Stimulated activated naive CD8-positive, alpha-beta T cell treated with anti-CD3 and anti-CD28 coated beads, Interleukin-15, amount 100 ng/mL, for 72 hours (primary cell): Measurements from ENCODE around the gene DENND2D.

Experiments used
- ATAC-seq: fragments of 150-1000 bp; cut with Tn5 transposase; 2 replicates; pipeline ENCODE4 v1.10.0; 2021; ENCODE audit warnings: mild to moderate bottlenecking, moderate library complexity
- DNase-seq, 2 donors: peaks; one replicate each; pipeline ENCODE4 v3.0.0; 2021 to 2022
- H3K27ac Mint-ChIP-seq, 2 donors: one replicate each; pipeline ENCODE4 v1.8.0; 2022; ENCODE audit warnings: mild to moderate bottlenecking in 2 of 2, mixed read lengths in 2 of 2, moderate library complexity in 2 of 2
- H3K27me3 Mint-ChIP-seq: one replicate; pipeline ENCODE4 v1.8.0; 2022; ENCODE audit warnings: mixed read lengths
- H3K4me1 Mint-ChIP-seq: one replicate; pipeline ENCODE4 v1.8.0; 2022; ENCODE audit warnings: mild to moderate bottlenecking, mixed read lengths
- H3K4me3 Mint-ChIP-seq, 2 donors: one replicate each; pipeline ENCODE4 v1.8.0; 2022; ENCODE audit warnings: mild to moderate bottlenecking in 2 of 2, mixed read lengths in 2 of 2, moderate library complexity in 1 of 2
- H3K9me3 Mint-ChIP-seq, 2 donors: one replicate each; pipeline ENCODE4 v1.8.0; 2022; ENCODE audit warnings: mixed read lengths in 2 of 2

Gene DENND2D

DNA sequence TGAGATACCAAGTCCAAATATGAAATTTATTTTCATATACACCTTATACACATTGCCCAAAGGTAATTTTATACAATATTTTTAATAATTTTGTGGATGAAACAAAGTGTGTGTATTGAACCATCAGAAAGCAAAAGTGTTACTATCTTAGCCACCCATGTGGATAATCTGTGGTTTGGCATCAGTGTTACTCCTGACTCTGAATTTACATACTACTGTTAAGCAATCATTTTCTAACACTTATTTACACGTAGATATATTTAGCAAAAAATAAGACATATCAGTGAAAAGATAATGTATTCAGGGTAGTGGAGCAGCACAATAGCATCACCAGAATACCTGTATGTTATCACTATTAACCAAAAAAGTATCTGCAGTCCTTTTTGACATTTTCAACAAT, 23.8 kb downstream of the DENND2D start:
- no peak for ATAC-seq
- no peak for DNase-seq
- H3K4me1 Mint-ChIP-seq: peaks cover 33% of the 10 kb centered on the region
- peak overlapping the region in 1 of 2 donors; percentile 44 for H3K27ac Mint-ChIP-seq
- H3K4me3 Mint-ChIP-seq: no peak overlapping the region
- no peaks in the 10 kb centered on the region for H3K27me3 Mint-ChIP-seq
- no peaks in the 10 kb centered on the region for H3K9me3 Mint-ChIP-seq

DNA sequence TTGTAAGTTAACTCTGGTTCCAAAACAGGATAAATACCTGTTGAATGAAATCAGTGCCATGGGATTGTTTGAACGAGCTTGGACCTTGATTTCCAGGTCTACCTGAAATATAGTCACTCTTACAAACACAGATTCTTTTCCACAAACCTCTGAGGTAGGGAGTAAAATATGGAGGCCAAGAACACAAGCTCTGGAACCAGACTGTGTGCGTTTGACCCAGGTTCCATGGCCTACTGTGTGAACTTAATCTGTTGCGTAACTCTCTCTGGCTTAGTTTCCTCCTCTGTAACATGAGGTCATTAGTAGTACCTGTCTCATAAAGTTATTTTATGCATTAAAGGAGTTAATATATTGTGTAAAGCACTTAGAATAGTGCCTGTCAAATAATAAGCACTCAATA, 25.1 kb downstream of the DENND2D start:
- Mint-ChIP-seq H3K27me3 (no peaks in the 10 kb centered on the region), H3K4me1 (peaks cover 32% of the 10 kb centered on the region), H3K9me3 (no peaks in the 10 kb centered on the region), H3K4me3 (no peak overlapping the region), H3K27ac (no peak overlapping the region)
- no peak for DNase-seq
- ATAC-seq: no peak

DNA sequence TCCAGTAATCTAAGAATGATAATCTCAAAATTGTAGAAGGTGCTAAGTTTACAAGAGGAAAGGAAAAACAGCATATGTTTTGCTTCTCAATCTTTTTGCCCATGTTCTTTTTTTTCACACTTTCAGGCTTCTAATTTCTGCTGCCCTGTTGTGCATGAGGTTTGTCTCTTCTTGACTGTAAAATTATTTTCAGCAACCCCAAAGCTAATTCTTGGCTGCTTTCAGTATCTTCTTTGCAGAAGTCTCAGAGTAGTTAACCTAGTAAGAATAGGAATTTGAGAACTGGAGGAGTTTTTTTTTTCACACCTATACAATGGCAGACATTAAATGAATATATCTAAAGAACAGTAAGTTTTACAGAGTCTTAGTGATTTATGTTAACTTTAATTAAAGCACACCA, 26.4 kb downstream of the DENND2D start:
- Mint-ChIP-seq H3K9me3 (no peaks in the 10 kb centered on the region), H3K4me3 (no peak overlapping the region), H3K27me3 (no peaks in the 10 kb centered on the region), H3K4me1 (peaks cover 26% of the 10 kb centered on the region), H3K27ac (no peak overlapping the region)
- DNase-seq (no peak), ATAC-seq (no peak)

DNA sequence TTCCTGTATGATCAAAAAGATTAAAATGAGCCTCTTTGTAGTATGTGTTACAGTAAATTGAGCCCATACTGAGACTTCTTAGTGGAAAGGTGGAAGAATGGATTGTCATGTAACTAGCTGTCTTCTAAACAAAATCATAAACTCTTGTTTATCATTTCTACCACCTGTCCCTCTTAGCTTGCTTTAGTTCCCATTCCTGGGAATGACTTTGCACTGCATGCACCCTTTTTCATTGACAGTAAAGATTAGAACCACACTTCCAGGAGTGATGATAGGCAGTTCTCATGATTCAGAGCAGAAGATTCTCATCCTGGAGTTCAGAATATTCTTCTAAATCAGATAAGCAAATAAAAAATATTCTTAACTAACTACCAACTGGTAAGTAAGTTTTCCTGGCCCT, 28.0 kb downstream of the DENND2D start:
- Mint-ChIP-seq H3K9me3 (no peaks in the 10 kb centered on the region), H3K4me3 (no peak overlapping the region), H3K4me1 (peaks cover 26% of the 10 kb centered on the region), H3K27me3 (no peaks in the 10 kb centered on the region), H3K27ac (no peak overlapping the region)
- DNase-seq (no peak), ATAC-seq (no peak)

DNA sequence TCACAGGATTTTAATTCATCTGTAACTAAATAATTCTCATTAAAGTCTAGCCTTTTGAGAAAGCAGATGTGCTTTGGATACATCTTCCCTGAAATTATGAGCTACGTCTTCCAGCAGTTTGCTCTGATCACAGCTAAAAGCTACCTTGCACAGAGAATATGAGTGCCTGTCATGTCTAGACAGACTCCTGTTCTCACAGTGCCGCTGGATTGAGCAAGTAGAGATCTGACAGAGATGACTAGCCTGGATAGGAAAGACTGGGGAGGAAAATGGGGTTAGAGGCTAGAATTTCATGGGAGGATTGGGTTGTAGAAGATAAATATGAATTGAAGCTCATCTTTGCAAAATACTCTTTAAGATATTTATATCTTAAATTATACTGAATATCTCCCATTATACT, 36.3 kb downstream of the DENND2D start:
- H3K9me3 Mint-ChIP-seq: no peaks in the 10 kb centered on the region
- no peaks in the 10 kb centered on the region for H3K4me1 Mint-ChIP-seq
- H3K4me3 Mint-ChIP-seq: no peak overlapping the region
- ATAC-seq (no peak), DNase-seq (no peak)
- no peaks in the 10 kb centered on the region for H3K27me3 Mint-ChIP-seq
- no peak overlapping the region for H3K27ac Mint-ChIP-seq

DNA sequence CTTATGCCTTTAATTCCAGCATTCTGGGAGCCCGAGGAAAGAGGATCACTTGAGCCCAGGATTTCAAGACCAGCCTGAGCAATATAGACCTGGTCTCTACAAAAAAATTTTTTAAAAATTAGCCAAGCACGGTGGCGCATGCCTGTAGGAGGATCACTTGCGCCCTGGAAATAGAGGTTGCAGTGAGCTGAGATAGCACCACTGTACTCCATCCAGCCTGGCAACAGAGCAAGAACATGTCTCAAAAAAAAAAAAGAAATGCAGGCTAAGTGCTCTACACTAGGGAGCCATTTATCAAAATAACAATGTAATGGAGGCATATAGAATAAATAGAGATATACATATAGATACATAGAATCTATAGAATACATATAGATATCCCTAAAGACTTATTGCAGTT, 37.1 kb downstream of the DENND2D start:
- Mint-ChIP-seq H3K27me3 (no peaks in the 10 kb centered on the region), H3K9me3 (no peaks in the 10 kb centered on the region), H3K4me1 (no peaks in the 10 kb centered on the region), H3K27ac (no peak overlapping the region), H3K4me3 (no peak overlapping the region)
- DNase-seq (no peak), ATAC-seq (no peak)

DNA sequence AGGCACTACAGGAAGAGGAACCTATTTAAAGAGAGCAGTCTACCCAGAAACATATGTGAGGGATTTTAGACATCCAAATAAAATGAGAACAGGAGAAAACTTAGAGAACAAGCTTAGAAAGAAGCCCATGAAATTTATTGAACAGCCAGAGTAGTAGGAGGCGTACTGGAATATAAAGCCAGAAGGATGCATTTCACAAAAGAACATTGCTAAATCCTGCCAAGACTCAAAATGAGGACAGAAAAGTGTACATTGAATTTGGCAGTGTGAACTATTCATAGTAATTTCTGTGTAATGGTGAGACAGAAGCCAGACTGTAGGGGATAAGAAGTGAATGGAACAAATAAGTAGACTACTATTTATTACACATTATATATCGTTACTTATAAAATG, 38.0 kb downstream of the DENND2D start:
- Mint-ChIP-seq H3K4me3 (no peak overlapping the region), H3K9me3 (no peaks in the 10 kb centered on the region), H3K27ac (no peak overlapping the region), H3K4me1 (no peaks in the 10 kb centered on the region), H3K27me3 (no peaks in the 10 kb centered on the region)
- DNase-seq (no peak), ATAC-seq (no peak)

DNA sequence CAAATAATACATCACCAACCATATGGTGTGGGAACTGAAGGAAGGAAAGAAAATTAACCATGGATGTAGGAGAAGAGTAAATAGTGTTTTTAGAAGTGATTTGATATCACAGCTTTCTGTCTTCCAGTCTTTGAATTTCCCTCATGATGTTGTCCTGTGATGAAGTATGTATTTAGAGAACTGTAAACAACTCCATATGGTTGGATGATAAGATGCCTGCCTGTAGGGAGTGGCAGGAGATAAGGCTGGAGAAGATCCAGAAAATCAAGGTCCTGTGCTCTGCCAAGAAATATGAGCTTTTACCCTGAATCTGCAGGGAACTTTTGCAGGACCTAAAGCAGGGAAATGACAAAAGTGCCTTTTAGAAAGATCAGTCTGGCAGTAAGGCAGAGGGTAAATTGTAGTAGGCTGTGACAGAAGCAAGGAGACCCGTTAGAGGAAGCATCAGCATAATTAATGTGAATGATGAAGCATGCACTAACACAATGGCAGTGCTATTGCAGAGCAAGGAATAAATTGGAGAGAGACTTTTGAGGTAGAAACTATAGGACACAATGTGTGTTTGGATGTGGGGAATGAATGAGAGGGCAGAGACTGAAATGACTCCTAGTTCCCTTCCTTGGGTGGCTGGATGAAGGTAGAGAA, 38.5 kb downstream of the DENND2D start:
- H3K9me3 Mint-ChIP-seq: no peaks in the 10 kb centered on the region
- no peak for ATAC-seq
- no peak overlapping the region for H3K4me3 Mint-ChIP-seq
- no peak overlapping the region for H3K27ac Mint-ChIP-seq
- DNase-seq: no peak
- no peaks in the 10 kb centered on the region for H3K27me3 Mint-ChIP-seq
- no peaks in the 10 kb centered on the region for H3K4me1 Mint-ChIP-seq

DNA sequence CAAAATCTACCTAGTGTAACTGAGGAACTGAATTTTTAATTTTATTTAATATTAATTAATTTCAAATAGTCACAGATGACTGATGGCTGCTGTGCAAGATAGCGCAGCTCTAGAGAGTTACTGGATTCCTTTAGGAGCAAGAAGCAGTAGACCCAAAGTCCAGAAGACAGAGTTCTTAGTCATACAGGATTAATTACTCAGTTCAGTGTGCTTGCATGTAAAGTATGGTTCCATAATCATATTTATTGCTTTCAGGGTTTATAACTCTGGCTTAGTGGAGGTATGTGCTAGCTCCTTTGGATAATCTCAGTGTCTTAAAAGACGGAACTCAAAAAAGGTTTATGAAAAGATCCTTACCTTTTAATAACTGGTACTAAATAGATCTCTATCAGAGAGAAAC, 43.0 kb downstream of the DENND2D start:
- no peak overlapping the region for H3K27ac Mint-ChIP-seq
- H3K27me3 Mint-ChIP-seq: no peaks in the 10 kb centered on the region
- ATAC-seq (no peak), DNase-seq (no peak)
- H3K4me3 Mint-ChIP-seq: no peak overlapping the region
- H3K9me3 Mint-ChIP-seq: no peaks in the 10 kb centered on the region
- peaks cover 34% of the 10 kb centered on the region for H3K4me1 Mint-ChIP-seq

DNA sequence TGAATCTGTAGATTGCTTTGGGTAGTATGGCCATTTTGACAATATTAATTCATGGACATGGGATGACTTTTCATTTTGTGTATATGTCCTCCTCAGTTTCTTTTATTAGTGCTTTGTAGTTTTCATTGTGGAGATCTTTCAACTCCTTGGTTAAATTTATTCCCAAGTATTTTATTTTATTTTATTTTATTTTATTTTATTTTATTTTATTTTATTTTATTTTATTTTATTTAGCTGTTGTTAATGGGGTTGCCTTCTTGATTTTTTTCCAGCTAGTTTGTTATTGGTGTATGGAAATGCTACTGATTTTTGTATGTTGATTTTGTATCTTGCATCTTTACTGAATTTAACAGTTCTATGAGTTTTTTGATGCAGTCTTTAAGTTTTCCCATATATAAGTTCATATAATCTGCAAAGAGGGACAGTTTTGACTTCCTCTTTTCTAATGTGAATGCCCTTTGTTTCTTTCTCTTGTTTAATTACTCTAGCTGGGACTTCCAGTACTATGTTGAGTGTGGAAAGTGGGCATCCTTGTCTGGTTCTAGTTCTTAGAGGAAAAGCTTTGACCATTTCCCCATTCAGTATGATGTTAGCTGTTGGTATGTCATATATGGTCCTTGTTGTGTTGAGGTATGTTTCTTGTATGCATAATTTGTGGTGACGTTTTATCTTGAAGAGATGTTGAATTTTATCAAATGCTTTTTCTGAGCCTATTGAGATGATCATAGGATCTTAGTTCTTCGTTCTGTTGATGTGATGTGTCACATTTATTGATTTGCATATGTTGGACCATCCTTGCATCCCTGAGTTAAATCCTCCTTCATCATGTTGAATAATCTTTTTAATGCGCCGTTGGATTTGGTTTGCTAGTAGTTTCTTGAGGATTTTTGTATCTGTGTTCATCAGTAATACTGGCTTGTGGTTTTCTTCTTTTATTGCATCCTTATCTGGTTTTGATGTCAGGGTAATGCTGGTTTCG, 46.1 kb downstream of the DENND2D start:
- Mint-ChIP-seq H3K4me1 (peaks cover 62% of the 10 kb centered on the region), H3K27me3 (no peaks in the 10 kb centered on the region), H3K9me3 (no peaks in the 10 kb centered on the region), H3K27ac (no peak overlapping the region), H3K4me3 (no peak overlapping the region)
- DNase-seq: no peak
- ATAC-seq: no peak

DNA sequence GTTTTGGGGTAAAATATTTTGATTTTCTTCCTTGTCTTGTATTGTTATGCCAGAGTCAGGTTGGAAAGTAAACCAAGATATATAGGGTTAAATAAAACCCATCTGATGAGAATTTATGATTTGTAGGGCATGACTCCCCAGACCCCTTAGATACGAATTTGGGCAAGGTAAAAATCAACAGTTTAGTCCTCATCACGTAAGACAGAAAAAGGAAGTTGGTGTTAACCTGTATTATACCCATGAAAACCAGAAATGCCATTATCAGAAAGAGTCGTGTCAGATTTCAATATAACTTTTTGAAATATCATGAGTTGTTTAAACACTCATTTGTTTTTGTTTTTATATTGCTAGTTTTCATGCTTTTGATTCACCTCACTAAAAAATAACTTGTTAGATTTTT, 48.6 kb downstream of the DENND2D start:
- Mint-ChIP-seq H3K4me3 (peak overlapping the region; percentile 21 to 37), H3K27ac (peak overlapping the region in 1 of 2 donors; percentile 69), H3K4me1 (peaks cover 76% of the 10 kb centered on the region), H3K27me3 (no peaks in the 10 kb centered on the region), H3K9me3 (no peaks in the 10 kb centered on the region)
- no peak for DNase-seq
- ATAC-seq: no peak

DNA sequence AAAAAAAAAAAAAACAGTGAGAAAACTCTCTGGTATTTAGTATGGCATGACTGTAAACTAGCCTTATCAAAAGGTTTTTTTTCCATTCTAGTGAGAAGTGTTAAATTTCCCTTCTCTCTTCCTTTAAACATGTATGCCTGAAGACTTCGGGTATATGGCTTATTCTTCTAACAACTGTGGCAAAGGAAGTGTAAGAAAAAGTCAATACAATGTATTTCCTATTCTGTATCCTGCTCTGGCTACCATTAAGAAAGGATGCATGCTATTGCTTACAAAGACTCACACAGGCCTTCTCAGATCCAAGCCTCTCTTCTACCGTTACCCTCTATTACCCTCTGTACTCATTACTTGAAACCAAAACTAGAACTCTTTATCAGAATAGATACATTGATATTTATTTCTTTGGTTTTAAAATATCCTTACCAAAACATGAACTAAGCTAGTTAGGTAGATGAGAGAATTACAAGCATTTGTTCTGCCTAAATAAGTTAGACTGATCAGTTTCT, 52.0 kb downstream of the DENND2D start:
- no peaks in the 10 kb centered on the region for H3K27me3 Mint-ChIP-seq
- no peaks in the 10 kb centered on the region for H3K9me3 Mint-ChIP-seq
- ATAC-seq (no peak), DNase-seq (no peak)
- no peak overlapping the region for H3K4me3 Mint-ChIP-seq
- no peak overlapping the region for H3K27ac Mint-ChIP-seq
- H3K4me1 Mint-ChIP-seq: peaks cover 77% of the 10 kb centered on the region

DNA sequence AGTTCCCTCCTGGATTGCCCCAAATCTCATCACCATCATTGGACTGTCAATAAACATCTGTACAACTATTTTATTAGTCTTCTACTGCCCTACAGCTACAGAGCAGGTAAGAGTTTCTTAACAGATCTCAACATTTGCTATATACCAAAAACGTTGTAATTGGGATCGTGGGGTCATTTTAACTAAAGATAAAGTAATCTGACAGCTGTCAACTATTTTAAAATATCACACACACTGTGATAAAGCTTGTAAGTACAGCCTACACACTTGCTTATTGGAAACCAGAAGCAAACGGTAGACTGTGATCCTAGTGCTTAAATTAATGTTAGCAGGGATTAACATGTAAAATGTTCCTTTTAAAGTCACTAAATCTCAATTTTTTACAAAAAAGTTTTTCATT, 52.5 kb downstream of the DENND2D start:
- Mint-ChIP-seq H3K4me1 (peaks cover 77% of the 10 kb centered on the region), H3K4me3 (no peak overlapping the region), H3K9me3 (no peaks in the 10 kb centered on the region)

DNA sequence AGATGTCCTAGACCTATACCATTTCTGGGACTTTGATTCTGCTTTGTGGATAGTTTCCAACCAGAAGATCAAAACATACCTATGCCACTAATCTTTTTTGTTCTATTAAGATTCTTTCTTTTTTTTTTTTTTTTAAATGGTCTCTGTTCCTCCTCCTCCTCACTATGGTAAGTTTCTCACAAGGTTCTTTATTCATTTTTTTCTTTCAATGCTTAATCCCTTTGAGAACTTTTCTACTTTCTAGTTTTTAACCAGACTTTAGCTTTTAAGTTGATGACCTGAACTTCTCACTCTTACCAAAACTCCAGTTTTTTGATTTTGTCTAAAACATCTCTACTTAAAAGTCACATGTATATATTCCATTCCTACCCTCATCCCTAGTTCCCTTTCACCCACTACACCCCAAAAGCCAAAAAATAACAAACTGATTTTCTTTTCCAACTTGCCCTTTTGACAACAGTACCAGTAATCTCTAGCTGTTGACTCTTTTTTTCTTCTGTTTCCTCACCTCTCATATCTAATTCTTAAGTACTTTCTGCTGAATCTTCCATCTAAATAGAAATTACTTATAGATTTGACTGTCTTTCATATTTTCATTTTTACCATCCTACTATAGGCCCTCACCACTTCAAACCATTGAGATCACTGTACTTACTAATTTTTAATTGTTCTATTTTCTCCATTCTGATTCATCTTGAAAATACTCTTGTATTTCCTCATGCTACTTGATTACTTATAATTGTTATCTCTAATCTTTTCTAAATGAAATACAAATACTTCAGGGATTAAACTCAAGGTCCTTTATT, 54.3 kb downstream of the DENND2D start:
- no peaks in the 10 kb centered on the region for H3K27me3 Mint-ChIP-seq
- peak overlapping the region in 1 of 2 donors; percentile 55 for H3K27ac Mint-ChIP-seq
- peaks cover 76% of the 10 kb centered on the region for H3K4me1 Mint-ChIP-seq
- ATAC-seq (no peak), DNase-seq (no peak)
- H3K9me3 Mint-ChIP-seq: no peaks in the 10 kb centered on the region
- peak overlapping the region; percentile 44 to 45 for H3K4me3 Mint-ChIP-seq

More for the DNA sequence above, 52.5 kb downstream of the DENND2D start:
- DNase-seq (no peak), ATAC-seq (no peak)
- H3K27ac Mint-ChIP-seq: no peak overlapping the region
- no peaks in the 10 kb centered on the region for H3K27me3 Mint-ChIP-seq

DNA sequence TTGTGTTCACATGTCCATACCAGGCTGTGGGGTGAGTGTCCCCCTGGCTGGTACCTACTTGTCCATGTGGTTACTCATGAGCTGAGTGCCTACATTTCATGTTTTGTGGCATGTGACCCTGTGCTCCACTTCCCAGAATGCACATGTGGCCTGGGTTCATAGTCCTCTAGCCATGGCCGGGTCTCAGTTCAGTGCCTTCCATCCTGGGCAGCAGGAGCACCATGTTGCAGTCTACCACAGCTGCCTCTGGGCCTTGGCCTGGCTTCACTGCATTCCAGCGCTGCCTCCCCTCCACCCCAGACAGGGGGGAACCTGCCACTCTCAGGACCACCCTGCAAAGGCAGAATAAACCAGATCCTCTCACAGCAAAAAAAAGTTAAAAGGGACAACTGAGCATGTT, 54.9 kb downstream of the DENND2D start:
- no peaks in the 10 kb centered on the region for H3K9me3 Mint-ChIP-seq
- ATAC-seq (no peak), DNase-seq (no peak)
- peak overlapping the region in 1 of 2 donors; percentile 32 for H3K4me3 Mint-ChIP-seq
- no peaks in the 10 kb centered on the region for H3K27me3 Mint-ChIP-seq
- peak overlapping the region; percentile 36 to 54 for H3K27ac Mint-ChIP-seq
- H3K4me1 Mint-ChIP-seq: peaks cover 75% of the 10 kb centered on the region
